ENCODE results near the gene WIZ.
A peak's percentile ranks its signal among the peaks of the same experiment; 100 is the strongest.

The WIZ gene

DNA sequence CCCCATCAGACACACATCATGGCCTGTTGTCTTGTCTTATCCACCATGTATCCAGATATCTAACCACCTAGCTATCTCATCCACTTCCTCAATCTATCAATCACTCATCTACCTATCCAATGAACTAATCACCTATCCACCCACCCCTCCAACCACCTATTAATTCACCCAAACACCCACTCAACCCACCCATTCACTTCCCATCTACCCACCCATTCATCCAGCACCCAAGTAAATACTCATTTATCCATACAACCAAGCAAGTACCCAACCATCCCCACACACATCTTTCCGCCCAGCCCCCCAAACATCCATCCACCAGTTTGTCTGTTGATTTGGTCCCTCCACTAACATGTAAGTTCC, 753 bp upstream of the WIZ start:
- TF ChIP-seq, protein P1, sequence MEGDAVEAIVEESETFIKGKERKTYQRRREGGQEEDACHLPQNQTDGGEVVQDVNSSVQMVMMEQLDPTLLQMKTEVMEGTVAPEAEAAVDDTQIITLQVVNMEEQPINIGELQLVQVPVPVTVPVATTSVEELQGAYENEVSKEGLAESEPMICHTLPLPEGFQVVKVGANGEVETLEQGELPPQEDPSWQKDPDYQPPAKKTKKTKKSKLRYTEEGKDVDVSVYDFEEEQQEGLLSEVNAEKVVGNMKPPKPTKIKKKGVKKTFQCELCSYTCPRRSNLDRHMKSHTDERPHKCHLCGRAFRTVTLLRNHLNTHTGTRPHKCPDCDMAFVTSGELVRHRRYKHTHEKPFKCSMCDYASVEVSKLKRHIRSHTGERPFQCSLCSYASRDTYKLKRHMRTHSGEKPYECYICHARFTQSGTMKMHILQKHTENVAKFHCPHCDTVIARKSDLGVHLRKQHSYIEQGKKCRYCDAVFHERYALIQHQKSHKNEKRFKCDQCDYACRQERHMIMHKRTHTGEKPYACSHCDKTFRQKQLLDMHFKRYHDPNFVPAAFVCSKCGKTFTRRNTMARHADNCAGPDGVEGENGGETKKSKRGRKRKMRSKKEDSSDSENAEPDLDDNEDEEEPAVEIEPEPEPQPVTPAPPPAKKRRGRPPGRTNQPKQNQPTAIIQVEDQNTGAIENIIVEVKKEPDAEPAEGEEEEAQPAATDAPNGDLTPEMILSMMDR (IDR thresholded peaks at IDR 0.05; ENCODE audit: unreplicated experiment in 3 of 3), result no peak
- peaks cover 7% of the 10 kb centered on the region for H3K36me3 Mint-ChIP-seq (ENCODE audit: low read depth)

DNA sequence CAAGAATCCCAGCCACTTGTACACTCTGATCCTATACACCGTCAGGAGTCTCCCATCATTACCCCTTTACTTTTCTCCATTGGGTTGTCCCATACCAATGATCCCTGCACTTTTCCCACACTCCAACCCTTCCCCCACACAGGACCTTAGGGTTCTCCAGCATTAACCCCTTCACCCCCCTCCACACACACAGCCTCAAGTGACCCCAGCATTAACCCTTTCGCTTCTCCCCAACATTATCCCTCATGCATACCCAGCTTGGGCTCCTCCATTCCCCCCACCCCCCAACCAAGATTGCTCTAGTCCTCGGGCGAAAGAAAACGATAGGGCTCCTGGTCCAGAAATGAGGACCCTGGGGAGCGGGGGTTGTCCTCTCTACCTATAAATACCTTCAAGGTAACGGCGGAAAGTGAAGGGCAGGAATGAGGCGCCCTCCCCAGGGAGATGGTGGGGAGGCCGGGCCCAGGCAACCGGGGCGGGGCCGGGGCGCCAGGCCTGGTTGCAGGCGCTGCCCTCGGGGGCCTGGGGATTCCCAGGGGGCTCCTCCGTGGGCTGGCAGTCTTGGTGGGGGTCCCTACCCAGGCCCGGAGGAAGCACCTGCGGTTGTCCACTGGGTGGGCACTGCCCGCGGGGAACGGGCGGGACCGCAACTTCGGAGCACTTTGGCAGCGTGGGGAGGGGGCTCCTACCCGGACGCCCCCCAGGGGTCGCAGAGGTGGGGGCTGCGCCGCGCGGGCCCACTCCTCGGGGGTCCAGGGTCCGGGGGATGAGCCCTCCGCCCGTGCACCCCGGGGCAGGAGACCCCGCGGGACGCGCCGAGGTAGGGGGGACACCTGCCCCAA, 757 bp downstream of the WIZ start:
- H3K36me3 Mint-ChIP-seq (ENCODE audit: low read depth), result peaks cover 4% of the 10 kb centered on the region
- H3K9me3 Mint-ChIP-seq, result no peaks in the 10 kb centered on the region

More for the DNA sequence above, 753 bp upstream of the WIZ start:
- H3K4me3 Mint-ChIP-seq, result peak overlapping the region; percentile 80 to 90 (median 86)
- H3K27ac Mint-ChIP-seq, result peak overlapping the region; percentile 40 to 76 (median 53)
- H3K4me1 Mint-ChIP-seq, result peaks cover 14% of the 10 kb centered on the region
- peaks cover 36% of the 10 kb centered on the region for H3K27me3 Mint-ChIP-seq (ENCODE audit: low read depth)
- no peaks in the 10 kb centered on the region for H3K9me3 Mint-ChIP-seq

DNA sequence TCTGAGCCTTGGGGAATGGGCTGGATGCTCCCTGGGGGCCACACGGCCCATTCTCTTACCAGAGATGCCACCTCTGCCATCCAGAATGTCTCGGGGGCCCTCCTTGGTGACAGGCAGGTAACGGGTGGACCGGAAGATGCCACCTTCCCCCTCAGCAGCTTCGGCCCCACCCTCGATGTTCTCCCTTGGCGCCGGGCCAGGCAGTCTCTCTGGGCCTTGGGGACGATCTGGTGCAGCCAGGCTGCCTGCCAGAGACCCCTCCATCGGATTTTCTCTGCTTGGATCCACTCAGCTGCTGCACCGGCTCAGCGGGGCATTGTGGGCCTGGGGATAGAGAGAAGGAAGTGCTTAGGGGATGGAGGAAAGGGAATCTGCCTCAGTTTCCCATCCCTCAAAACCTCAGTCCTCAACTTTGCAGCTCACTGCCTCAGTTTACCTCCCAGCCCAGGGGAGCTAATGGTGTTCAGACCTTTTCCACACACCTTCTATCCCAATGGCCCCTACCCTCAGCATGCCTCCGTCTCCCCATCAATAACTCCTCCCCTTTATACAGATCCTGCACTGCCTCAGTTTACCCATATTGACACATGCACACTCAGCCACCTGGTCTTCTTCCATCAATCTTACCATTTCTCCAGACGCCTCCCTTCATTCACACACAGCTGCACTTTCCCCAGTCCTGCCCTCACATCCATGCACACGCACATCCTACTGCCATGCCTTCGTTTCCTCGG, 1.5 kb downstream of the WIZ start:
- TF ChIP-seq, protein P1 (IDR thresholded peaks at IDR 0.05; ENCODE audit: unreplicated experiment in 3 of 3), result no peak
- Mint-ChIP-seq H3K27ac (peak overlapping the region in 2 of 3 experiments; percentile 65 to 69), H3K4me3 (peak overlapping the region; percentile 85 to 92 (median 92)), H3K27me3 (ENCODE audit: low read depth) (peaks cover 13% of the 10 kb centered on the region), H3K9me3 (no peaks in the 10 kb centered on the region), H3K4me1 (peaks cover 6% of the 10 kb centered on the region), H3K36me3 (ENCODE audit: low read depth) (peaks cover 4% of the 10 kb centered on the region)

More for the DNA sequence above, 757 bp downstream of the WIZ start:
- H3K27ac Mint-ChIP-seq, result peak overlapping the region in 2 of 3 experiments; percentile 65 to 69
- H3K4me1 Mint-ChIP-seq, result peaks cover 11% of the 10 kb centered on the region
- H3K4me3 Mint-ChIP-seq, result peak overlapping the region; percentile 85 to 92 (median 92)
- TF ChIP-seq, protein P1 (IDR thresholded peaks at IDR 0.05; ENCODE audit: unreplicated experiment in 3 of 3), result no peak
- H3K27me3 Mint-ChIP-seq (ENCODE audit: low read depth), result peaks cover 21% of the 10 kb centered on the region

DNA sequence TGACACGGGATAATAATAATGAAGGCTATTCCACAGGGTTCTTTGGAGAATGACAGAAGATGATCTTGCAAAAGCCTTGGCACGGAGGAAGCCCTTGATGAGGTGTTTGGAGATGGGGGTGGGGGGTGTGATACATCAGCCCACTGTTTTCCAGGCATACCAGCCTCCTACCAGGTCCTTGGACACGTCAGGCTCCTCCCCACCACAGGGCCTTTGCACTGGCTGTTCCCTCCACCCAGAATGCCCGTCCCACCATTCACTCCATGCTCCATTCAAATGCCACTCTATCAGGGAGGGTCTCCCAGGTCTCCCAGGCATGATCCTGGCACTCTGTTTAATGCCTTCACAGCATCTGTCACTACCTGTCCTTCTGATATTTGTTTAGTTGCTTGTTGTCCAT, 2.7 kb downstream of the WIZ start:
- Mint-ChIP-seq H3K36me3 (ENCODE audit: low read depth) (peaks cover 4% of the 10 kb centered on the region), H3K4me3 (peak overlapping the region in 2 of 3 experiments; percentile 29 to 70), H3K9me3 (no peaks in the 10 kb centered on the region), H3K4me1 (peaks cover 6% of the 10 kb centered on the region), H3K27ac (no peak overlapping the region), H3K27me3 (ENCODE audit: low read depth) (peaks cover 12% of the 10 kb centered on the region)
- TF ChIP-seq, protein P1 (IDR thresholded peaks at IDR 0.05; ENCODE audit: unreplicated experiment in 3 of 3), result no peak

DNA sequence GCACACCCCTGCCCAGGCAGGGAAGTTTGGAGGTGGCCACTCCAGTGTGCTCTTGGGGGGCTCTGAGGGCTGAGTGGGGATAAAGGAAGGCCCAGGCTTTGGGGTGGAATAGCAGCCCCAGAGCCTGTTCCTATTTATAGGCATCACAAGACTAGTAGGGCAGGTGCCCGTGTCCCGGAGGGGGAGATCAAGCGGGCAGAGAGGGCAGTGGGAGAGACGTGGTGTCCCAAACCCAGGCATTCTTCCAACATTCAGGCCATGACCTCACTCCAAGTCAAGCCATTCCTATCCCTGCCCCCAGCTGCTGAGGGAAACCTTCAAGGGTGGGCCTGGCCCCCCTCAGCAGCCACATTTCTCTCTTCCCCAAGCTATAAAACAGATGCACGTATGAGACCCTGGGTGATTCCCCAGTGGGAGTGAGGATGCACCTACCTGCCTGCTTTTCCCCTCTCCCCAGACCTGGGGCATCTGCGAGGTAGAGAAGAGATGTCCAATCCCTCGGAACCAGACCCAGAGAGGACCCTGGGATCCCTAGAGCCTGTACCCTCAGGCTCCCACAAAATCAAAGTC, 3.9 kb downstream of the WIZ start:
- H3K36me3 Mint-ChIP-seq (ENCODE audit: low read depth), result peaks cover 4% of the 10 kb centered on the region
- no peaks in the 10 kb centered on the region for H3K9me3 Mint-ChIP-seq
- H3K27ac Mint-ChIP-seq, result no peak overlapping the region
- H3K4me1 Mint-ChIP-seq, result peaks cover 6% of the 10 kb centered on the region
- peaks cover 4% of the 10 kb centered on the region for H3K27me3 Mint-ChIP-seq (ENCODE audit: low read depth)
- peak overlapping the region in 1 of 3 experiments; percentile 24 for H3K4me3 Mint-ChIP-seq
- TF ChIP-seq, protein P1 (IDR thresholded peaks at IDR 0.05; ENCODE audit: unreplicated experiment in 3 of 3), result no peak
